Esophagus squamous epithelium (tissue), 4 donors: Measurements from ENCODE around the gene DMPK.

ENCODE experiments used
- CTCF ChIP-seq, 6 experiments: fragments of 450-650 bp in 4 of 6; fragments of 200-600 bp in 2 of 6; sonication (generic) in 2 of 6; IDR thresholded peaks; one replicate each; pipeline ENCODE4 v1.5.1; 2016 to 2019; ENCODE audit warnings: antibody characterized with exemption in 6 of 6, mild to moderate bottlenecking in 4 of 6, moderate library complexity in 4 of 6
- POLR2A ChIP-seq, 4 donors: fragments of 450-650 bp; IDR thresholded peaks; one replicate each; pipeline ENCODE4 v1.6.1; 2017; ENCODE audit warnings: antibody characterized with exemption in 4 of 4, mild to moderate bottlenecking in 4 of 4, moderate library complexity in 3 of 4

DNA sequence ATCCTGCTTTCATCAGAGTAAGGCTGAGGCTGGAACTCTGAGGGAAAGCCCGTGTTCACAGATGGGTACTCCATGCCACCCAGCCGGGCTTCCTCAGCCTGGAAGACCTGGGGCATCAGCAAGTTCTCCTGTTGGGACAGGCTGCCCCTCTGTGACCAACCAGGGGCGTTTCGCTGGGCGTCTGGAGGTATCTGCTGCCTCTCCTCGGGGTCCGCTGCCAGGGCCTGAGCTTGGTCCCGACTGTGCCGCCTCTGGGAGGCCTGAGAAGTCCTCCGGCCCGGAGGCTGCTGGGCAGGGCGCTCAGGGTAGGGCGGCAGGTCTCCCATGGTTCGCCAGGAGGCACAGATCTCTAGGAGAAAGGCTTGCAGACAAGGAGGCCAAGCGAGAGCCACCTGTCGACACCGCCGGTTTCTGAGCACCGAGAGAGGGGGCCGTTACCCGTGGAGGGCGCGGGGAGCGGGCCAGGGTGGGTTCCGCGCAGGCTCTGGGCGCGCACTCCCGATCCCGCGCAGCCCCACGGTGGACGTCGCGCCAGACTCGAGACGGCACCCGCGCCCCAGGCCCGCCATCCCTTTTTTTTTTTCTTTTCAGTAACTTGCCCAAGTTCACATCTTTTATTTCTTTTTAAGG lies 32.7 kb upstream of the DMPK start, which contains the start of gene RSPH6A:
- no peak for TF ChIP-seq CTCF (IDR thresholded peaks at IDR 0.05)
- no peak for TF ChIP-seq POLR2A (IDR thresholded peaks at IDR 0.05)
